SU-DHL-6 (cell line): ENCODE data around the gene CSF2.

Source experiments
- EZH2phosphoT487 ChIP-seq: fragments of 200-600 bp; sonication (generic), shearing (Covaris generic); conservative IDR thresholded peaks from 2 replicates; pipeline ENCODE4 v1.6.1; 2018; ENCODE audit warnings: mild to moderate bottlenecking, antibody characterized with exemption, low read length, moderate library complexity, mixed read lengths
- TF ChIP-seq, protein P1 (sequence below): fragments of 200-600 bp; sonication (generic); IDR thresholded peaks from one replicate; pipeline ENCODE4 v1.5.1; 2017; ENCODE audit warnings: antibody characterized with exemption, mild to moderate bottlenecking, low read length, moderate library complexity; ENCODE audit not compliant: insufficient read depth, poor library complexity, severe bottlenecking

DNA sequence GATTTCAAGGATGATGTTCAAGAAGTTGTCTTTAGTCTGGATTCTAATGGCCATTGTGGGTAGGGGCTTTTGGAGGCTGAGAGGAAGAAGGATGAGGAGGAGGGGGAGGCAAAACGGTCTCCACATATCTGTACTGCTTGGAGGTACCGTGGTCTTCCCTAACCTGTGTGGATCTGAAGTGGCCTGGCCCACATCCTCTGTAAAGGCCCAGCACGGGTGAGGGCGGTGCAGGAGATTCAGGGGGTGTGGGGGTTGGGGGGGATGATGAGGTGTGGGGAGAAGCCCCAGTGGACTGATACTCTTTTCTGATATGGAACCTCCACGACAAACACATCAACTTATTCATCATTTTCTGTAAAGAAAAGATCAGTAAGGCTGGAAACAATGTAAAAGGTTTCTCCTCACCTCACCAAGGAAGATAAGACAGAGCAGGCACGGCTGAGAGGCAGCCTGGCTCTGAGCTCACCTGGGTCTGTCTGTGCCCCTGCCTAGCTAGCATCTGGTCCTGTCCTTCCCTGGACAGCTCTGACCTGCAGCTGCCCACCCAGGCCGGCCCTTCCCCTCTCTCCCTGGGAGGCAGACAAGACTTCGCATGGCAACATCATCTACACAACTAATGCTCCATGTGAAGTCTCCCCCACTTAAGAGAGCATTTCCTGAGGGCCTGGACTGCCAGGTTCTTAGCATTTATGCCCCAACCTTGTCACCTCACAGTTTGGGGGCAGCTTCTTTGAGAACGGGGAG, 18.7 kb upstream of the CSF2 start:
- TF ChIP-seq, protein P1, sequence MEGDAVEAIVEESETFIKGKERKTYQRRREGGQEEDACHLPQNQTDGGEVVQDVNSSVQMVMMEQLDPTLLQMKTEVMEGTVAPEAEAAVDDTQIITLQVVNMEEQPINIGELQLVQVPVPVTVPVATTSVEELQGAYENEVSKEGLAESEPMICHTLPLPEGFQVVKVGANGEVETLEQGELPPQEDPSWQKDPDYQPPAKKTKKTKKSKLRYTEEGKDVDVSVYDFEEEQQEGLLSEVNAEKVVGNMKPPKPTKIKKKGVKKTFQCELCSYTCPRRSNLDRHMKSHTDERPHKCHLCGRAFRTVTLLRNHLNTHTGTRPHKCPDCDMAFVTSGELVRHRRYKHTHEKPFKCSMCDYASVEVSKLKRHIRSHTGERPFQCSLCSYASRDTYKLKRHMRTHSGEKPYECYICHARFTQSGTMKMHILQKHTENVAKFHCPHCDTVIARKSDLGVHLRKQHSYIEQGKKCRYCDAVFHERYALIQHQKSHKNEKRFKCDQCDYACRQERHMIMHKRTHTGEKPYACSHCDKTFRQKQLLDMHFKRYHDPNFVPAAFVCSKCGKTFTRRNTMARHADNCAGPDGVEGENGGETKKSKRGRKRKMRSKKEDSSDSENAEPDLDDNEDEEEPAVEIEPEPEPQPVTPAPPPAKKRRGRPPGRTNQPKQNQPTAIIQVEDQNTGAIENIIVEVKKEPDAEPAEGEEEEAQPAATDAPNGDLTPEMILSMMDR: no peak
- no peak for TF ChIP-seq EZH2phosphoT487
